Stimulated activated naive CD8-positive, alpha-beta T cell treated with anti-CD3 and anti-CD28 coated beads, Interleukin-15, Interleukin-2, amounts not matched to agents 100 ng/mL and 50 ng/mL, for 24 hours (primary cell): ENCODE results near the gene KCNT2.

Experiments used
- H3K27ac Mint-ChIP-seq: one replicate; pipeline ENCODE4 v1.8.0; 2021; ENCODE audit warnings: mild to moderate bottlenecking, mixed read lengths
- H3K27me3 Mint-ChIP-seq: one replicate; pipeline ENCODE4 v1.8.0; 2021; ENCODE audit warnings: mixed read lengths
- H3K36me3 Mint-ChIP-seq: one replicate; pipeline ENCODE4 v1.8.0; 2021; ENCODE audit warnings: low read depth, mixed read lengths
- H3K4me1 Mint-ChIP-seq: one replicate; pipeline ENCODE4 v1.8.0; 2021; ENCODE audit warnings: low read depth, mixed read lengths
- H3K4me3 Mint-ChIP-seq: one replicate; pipeline ENCODE4 v1.8.0; 2021; ENCODE audit warnings: mild to moderate bottlenecking, mixed read lengths
- H3K9me3 Mint-ChIP-seq: one replicate; pipeline ENCODE4 v1.8.0; 2021; ENCODE audit warnings: mixed read lengths

Gene KCNT2

DNA sequence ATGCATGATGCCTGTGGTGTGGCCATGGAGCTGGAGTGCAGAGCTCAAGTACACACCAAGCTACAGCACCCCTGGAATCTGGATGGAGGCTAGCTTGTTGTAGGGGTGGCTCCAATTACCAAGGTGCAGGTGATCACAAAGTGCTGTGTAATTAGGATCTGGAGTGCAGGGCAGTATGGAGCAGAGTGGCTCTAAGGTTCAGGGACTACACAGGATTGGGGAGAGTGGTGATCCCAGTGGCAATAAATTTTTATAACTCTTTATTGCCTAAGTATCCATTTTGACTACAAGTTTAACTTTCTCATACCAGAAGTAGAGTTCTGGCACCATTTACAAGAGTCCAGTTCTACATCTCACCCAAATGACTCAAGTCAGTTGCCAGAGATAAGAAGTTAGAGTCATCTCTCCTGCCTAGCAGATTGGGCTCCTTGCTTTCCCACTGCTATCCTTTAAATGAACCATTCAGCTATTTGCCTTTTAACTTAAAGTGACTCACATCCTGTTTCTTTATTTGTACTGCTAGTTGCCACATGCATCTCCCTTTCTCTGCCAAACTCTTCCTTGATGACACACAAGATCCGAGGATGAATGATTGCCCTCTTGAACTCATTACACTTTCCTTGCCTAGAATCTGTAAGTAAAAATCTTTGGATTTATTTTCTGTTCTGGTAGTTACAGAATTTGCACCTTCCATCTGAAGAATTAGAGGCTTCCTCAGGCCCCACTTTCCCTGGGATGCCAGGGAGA lies 427.2 kb downstream of the KCNT2 start:
- Mint-ChIP-seq H3K4me1 (no peaks in the 10 kb centered on the region), H3K9me3 (peaks cover 7% of the 10 kb centered on the region), H3K4me3 (no peak overlapping the region), H3K27ac (no peak overlapping the region), H3K36me3 (no peaks in the 10 kb centered on the region), H3K27me3 (no peaks in the 10 kb centered on the region)

DNA sequence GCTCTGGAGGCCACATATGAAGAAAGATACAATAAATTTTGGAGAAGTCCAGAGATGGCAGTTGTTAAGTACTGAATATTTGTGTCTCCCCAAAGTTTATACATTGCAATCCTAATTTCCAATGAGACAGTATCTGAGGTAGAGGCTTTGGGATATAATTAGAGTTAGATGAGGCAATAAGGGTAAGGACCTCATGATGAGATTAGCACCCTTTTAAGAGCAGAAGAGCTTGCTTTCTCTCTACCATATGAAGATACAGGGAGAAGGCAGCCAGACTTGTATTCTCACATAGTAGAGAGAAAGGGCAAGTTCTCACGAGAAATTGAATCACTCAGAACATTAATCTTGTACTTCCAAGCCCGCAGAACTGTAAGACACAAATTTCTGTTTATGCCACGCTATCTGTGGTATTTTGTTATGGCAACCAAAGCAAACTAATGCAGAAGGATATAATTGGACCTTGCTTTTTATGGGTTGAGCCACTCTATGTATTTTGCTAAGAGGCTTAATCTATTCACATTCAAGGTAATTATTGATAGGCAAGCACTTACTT lies 430.1 kb downstream of the KCNT2 start:
- no peak overlapping the region for H3K4me3 Mint-ChIP-seq
- H3K9me3 Mint-ChIP-seq = peaks cover 5% of the 10 kb centered on the region
- H3K36me3 Mint-ChIP-seq = no peaks in the 10 kb centered on the region
- no peaks in the 10 kb centered on the region for H3K27me3 Mint-ChIP-seq
- no peaks in the 10 kb centered on the region for H3K4me1 Mint-ChIP-seq
- H3K27ac Mint-ChIP-seq = no peak overlapping the region
